ENCODE measurements around the gene HSPA14. TPM values are rescaled to one million over a fixed set of nuclear protein-coding genes. Genes with fewer than 3 reads are reported as not detected.

HSPA14 gene
- total and polyA plus RNA-seq, 10 of the 15 experiments (the other 5 are each of a cell fraction or from before 2014, with no cell fraction given): 26.6 to 56.1 (median 34.3) TPM

GRCh38 chr10:14837003-14837756 is 926 bp upstream of the HSPA14 start:
- Histone ChIP-seq H2AFZ (ENCODE audit: control insufficient read depth, low read depth, low read length) (peak overlapping the region; percentile 95), H3K27ac (ENCODE audit: control insufficient read depth, insufficient read depth) (peak overlapping the region; percentile 79), H3K36me3 (ENCODE audit: control insufficient read depth in 2 of 2, insufficient read depth in 2 of 2, low read length in 1 of 2) (peaks cover 0 to 8% of the 10 kb centered on the region in 2 experiments; a peak in 2 of 4 replicates), H3K27me3 (replicated peaks in 1 of 2; ENCODE audit: control insufficient read depth in 2 of 2, insufficient read depth in 2 of 2, low read length in 1 of 2) (no peaks in the 10 kb centered on the region), H3K9me3 (replicated peaks; ENCODE audit: control insufficient read depth, insufficient read depth, low read length) (no peaks in the 10 kb centered on the region), H3K79me2 (ENCODE audit: control insufficient read depth, insufficient read depth, low read length) (peaks cover 29% of the 10 kb centered on the region), H4K20me1 (ENCODE audit: control insufficient read depth, insufficient read depth) (no peaks in the 10 kb centered on the region), H3K4me1 (ENCODE audit: control insufficient read depth, insufficient read depth, low read length) (peaks cover 7% of the 10 kb centered on the region; the same call in 1 of the 2 replicates), H3K4me2 (ENCODE audit: control insufficient read depth, insufficient read depth) (peak overlapping the region; percentile 93), H3K9ac (ENCODE audit: control insufficient read depth, insufficient read depth, low read length) (peak overlapping the region; percentile 84), H3K4me3 (peak overlapping the region; percentile 68)
- 35% methylated on average over 14 of the region's 14 CpGs for WGBS (ENCODE audit: insufficient coverage, insufficient replicate concordance, low lambda C conversion rate, missing lambda C conversion rate)
- ChIA-PET SMC1A (ENCODE audit: uncharacterized antibody, unreplicated experiment) (interaction anchor here (0.7 to 3.7 kb wide), 34 partner anchors 10 to 338 kb away, joined by 3 to 33 read pairs (median 4); partner anchors contain the start of genes DCLRE1C, MEIG1 and SUV39H2), RAD21 (ENCODE audit: unreplicated experiment) (interaction anchor here (0.8 to 2.6 kb wide), 34 partner anchors 9 to 637 kb away, joined by 3 to 24 read pairs (median 4); partner anchors contain the start of genes DCLRE1C, MEIG1 and SUV39H2), CTCF (interaction anchor here (0.5 to 3.9 kb wide), 21 partner anchors 10 to 355 kb away, joined by 3 to 44 read pairs (median 6); partner anchors contain the start of gene SUV39H2), POLR2A (interaction anchor here (0.5 to 3.4 kb wide), 14 partner anchors 12 to 249 kb away, joined by 3 to 18 read pairs (median 4); partner anchors contain the start of gene SUV39H2)
- no peak for DNase-seq (ENCODE audit: low read depth, low spot score)
- in situ Hi-C loops (cut with MboI) (no loop called here), intact Hi-C loops (cut with micrococcal nuclease; ENCODE audit: unreplicated experiment) (loop anchor here (5.0 kb wide), 4 partner anchors 40 to 340 kb away; partner anchors contain the start of genes DCLRE1C and SUV39H2)
- no peak for FAIRE-seq
- peak; percentile 62 for TF ChIP-seq RUNX3 (IDR thresholded peaks at IDR 0.05; ENCODE audit: low read length)
- TF ChIP-seq, protein P1, sequence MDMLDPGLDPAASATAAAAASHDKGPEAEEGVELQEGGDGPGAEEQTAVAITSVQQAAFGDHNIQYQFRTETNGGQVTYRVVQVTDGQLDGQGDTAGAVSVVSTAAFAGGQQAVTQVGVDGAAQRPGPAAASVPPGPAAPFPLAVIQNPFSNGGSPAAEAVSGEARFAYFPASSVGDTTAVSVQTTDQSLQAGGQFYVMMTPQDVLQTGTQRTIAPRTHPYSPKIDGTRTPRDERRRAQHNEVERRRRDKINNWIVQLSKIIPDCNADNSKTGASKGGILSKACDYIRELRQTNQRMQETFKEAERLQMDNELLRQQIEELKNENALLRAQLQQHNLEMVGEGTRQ (IDR thresholded peaks at IDR 0.05; ENCODE audit: borderline replicate concordance, low read depth, low read length): no peak
- TF ChIP-seq, protein P2, sequence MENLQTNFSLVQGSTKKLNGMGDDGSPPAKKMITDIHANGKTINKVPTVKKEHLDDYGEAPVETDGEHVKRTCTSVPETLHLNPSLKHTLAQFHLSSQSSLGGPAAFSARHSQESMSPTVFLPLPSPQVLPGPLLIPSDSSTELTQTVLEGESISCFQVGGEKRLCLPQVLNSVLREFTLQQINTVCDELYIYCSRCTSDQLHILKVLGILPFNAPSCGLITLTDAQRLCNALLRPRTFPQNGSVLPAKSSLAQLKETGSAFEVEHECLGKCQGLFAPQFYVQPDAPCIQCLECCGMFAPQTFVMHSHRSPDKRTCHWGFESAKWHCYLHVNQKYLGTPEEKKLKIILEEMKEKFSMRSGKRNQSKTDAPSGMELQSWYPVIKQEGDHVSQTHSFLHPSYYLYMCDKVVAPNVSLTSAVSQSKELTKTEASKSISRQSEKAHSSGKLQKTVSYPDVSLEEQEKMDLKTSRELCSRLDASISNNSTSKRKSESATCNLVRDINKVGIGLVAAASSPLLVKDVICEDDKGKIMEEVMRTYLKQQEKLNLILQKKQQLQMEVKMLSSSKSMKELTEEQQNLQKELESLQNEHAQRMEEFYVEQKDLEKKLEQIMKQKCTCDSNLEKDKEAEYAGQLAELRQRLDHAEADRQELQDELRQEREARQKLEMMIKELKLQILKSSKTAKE (IDR thresholded peaks at IDR 0.05; ENCODE audit: low read depth, poor library complexity, severe bottlenecking): no peak
- 0 out of 4 replicates have a peak, but pooled peaks of 1 of the 2 experiments have one; percentile 13 for TF ChIP-seq IKZF2 (IDR thresholded peaks at IDR 0.05)
- TF ChIP-seq MLLT1 (IDR thresholded peaks at IDR 0.05): 0 out of 2 replicates have a peak, but pooled peaks have one; percentile 10
- TF ChIP-seq BACH1 (IDR thresholded peaks at IDR 0.05; ENCODE audit: borderline replicate concordance): no peak
- no peak for TF ChIP-seq STAT1 (conservative IDR thresholded peaks at IDR 0.05)
- no peak for TF ChIP-seq CREB1 (IDR thresholded peaks at IDR 0.05; ENCODE audit: low read depth)
- peak; percentile 47; the same call in 1 of the 2 replicates for TF ChIP-seq CBFB (IDR thresholded peaks at IDR 0.05; ENCODE audit: low read depth)
- TF ChIP-seq RB1 (IDR thresholded peaks at IDR 0.05; ENCODE audit: borderline replicate concordance): no peak
- TF ChIP-seq E2F8 (IDR thresholded peaks at IDR 0.05; ENCODE audit: low read depth, partially characterized antibody): no peak
- TF ChIP-seq IKZF1 (conservative IDR thresholded peaks at IDR 0.05): no peak
- TF ChIP-seq GATAD2B (conservative IDR thresholded peaks at IDR 0.05; ENCODE audit: low read depth): 0 out of 2 replicates have a peak, but pooled peaks have one; percentile 58
- ATAC-seq: no peak
- TSS peak; percentile 78 for BruUV-seq (replicated peaks)

All from GM12878 (cell line).